Mesothelial cell of epicardium (in vitro differentiated cells): ENCODE results near the gene KEL. TPM values are rescaled to one million over a fixed set of nuclear protein-coding genes. Genes with fewer than 3 reads are reported as not detected.
A peak's percentile ranks its signal among the peaks of the same experiment; 100 is the strongest.

Experiments
- DNase-seq, 2 experiments: peaks; one replicate each; pipeline ENCODE4 v3.0.0; 2021; ENCODE audit warnings: low spot score in 2 of 2; ENCODE audit not compliant: unreplicated experiment in 2 of 2
- H3K27ac Mint-ChIP-seq: 2 replicates; pipeline ENCODE4 v1.8.0; 2021; ENCODE audit warnings: mixed read lengths
- H3K27me3 Mint-ChIP-seq: 2 replicates; pipeline ENCODE4 v1.8.0; 2021; ENCODE audit warnings: low read depth, mixed read lengths
- H3K36me3 Mint-ChIP-seq: 2 replicates; pipeline ENCODE4 v1.8.0; 2021; ENCODE audit warnings: mixed read lengths
- H3K4me1 Mint-ChIP-seq: 2 replicates; pipeline ENCODE4 v1.8.0; 2021; ENCODE audit warnings: mixed read lengths
- H3K4me3 Mint-ChIP-seq: 2 replicates; pipeline ENCODE4 v1.8.0; 2021; ENCODE audit warnings: mild to moderate bottlenecking, moderate library complexity, mixed read lengths
- H3K9me3 Mint-ChIP-seq: 2 replicates; pipeline ENCODE4 v1.8.0; 2021; ENCODE audit warnings: mixed read lengths
- CTCF ChIP-seq: fragments of 200-600 bp; sonication (generic); IDR thresholded peaks from one replicate; pipeline ENCODE4 v1.5.0; 2021; ENCODE audit warnings: antibody characterized with exemption; ENCODE audit not compliant: unreplicated experiment
- total RNA-seq: library from RNA; stranded (reverse); gene quantifications from 3 replicates; pipeline ENCODE4 v1.2.1, GENCODE V29; 2021

KEL gene
- total RNA-seq, 1 donor from 2014 or later, result 2.3 TPM

DNA sequence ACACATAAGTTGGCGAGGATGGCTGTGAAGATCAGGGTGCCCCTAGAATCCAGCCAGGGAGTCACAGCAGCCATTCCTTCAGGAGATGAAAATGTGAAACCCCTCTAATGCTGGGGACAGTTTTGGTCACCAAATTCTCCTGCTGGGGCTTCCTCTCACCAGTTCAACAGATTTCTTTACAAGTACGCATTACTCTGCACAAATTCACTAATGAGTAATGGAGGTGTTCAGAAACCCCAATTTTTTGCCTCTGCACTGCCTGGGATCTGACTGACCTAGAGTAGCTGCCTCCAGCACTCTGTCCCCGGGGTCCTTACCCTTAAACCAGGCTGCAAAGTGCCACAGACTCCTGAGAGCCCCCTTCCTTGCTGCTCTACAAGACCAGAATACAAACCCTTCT lies 44.7 kb downstream of the KEL start:
- no peaks in the 10 kb centered on the region for H3K36me3 Mint-ChIP-seq
- H3K4me1 Mint-ChIP-seq, result peaks cover 20% of the 10 kb centered on the region
- H3K9me3 Mint-ChIP-seq, result no peaks in the 10 kb centered on the region
- no peak for TF ChIP-seq CTCF
- no peak for DNase-seq
- H3K27ac Mint-ChIP-seq, result no peak overlapping the region
- H3K4me3 Mint-ChIP-seq, result no peak overlapping the region
- H3K27me3 Mint-ChIP-seq, result no peaks in the 10 kb centered on the region

GRCh38 chr7:142916508-142916907 lies 45.7 kb downstream of the KEL start:
- Mint-ChIP-seq H3K4me1 (peaks cover 22% of the 10 kb centered on the region), H3K27me3 (no peaks in the 10 kb centered on the region), H3K4me3 (no peak overlapping the region), H3K9me3 (peaks cover under 1% of the 10 kb centered on the region), H3K27ac (no peak overlapping the region), H3K36me3 (no peaks in the 10 kb centered on the region)
- no peak for TF ChIP-seq CTCF
- DNase-seq, result no peak

DNA sequence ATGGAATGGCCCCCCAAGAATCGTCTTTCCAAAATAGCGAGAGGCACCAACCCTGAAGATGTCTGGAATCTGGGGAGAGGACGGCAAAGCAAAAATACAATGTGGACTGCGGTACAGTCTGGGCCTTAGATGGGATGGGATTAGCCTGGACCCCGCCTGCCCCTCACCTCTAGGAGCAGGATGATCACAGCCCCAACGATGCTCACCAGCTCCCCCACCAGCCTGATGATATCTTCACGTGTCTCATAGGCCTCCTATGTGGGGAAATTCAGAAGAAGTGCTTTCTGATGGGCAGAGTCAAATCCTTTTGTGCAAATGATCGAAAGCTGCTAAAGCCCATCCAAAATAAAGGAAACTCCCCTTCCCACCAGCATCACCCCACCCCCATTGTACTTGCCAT lies 46.8 kb downstream of the KEL start:
- Mint-ChIP-seq H3K9me3 (peaks cover 4% of the 10 kb centered on the region), H3K4me3 (no peak overlapping the region), H3K27me3 (no peaks in the 10 kb centered on the region), H3K4me1 (peaks cover 27% of the 10 kb centered on the region), H3K27ac (no peak overlapping the region), H3K36me3 (no peaks in the 10 kb centered on the region)
- DNase-seq, result no peak
- TF ChIP-seq CTCF, result no peak

- no peak for TF ChIP-seq CTCF
- no peak for DNase-seq
- H3K9me3 Mint-ChIP-seq, result peaks cover 4% of the 10 kb centered on the region
- H3K36me3 Mint-ChIP-seq, result no peaks in the 10 kb centered on the region
- no peaks in the 10 kb centered on the region for H3K27me3 Mint-ChIP-seq
- H3K27ac Mint-ChIP-seq, result peak overlapping the region; percentile 43
- peaks cover 32% of the 10 kb centered on the region for H3K4me1 Mint-ChIP-seq
- H3K4me3 Mint-ChIP-seq, result no peak overlapping the region
Observed at GRCh38 chr7:142914121-142914520, 48.0 kb downstream of the KEL start.

DNA sequence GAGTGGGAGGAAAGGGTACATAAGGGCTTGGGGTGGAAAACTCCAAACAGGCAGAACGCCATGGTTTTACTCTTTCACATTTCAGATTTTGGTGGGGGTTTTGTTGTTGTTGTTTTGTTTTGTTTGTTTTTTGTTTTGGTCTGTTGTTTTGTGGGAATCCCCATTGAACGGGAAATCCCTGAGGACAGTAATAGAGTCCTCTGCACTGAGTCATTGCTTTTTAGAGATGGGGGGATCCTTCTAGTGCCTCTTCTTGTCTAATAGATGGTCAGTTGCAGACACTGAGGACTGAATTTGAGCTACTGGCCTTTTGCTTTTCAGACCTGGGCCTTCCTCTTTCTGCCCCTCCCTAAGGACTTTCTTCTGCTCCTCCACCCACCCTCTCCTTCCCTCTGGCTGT lies 48.6 kb downstream of the KEL start:
- no peak for TF ChIP-seq CTCF
- Mint-ChIP-seq H3K36me3 (no peaks in the 10 kb centered on the region), H3K9me3 (peaks cover 4% of the 10 kb centered on the region), H3K27ac (peak overlapping the region; percentile 43), H3K4me1 (peaks cover 32% of the 10 kb centered on the region), H3K27me3 (no peaks in the 10 kb centered on the region), H3K4me3 (peak overlapping the region; percentile 11)
- DNase-seq, result no peak

DNA sequence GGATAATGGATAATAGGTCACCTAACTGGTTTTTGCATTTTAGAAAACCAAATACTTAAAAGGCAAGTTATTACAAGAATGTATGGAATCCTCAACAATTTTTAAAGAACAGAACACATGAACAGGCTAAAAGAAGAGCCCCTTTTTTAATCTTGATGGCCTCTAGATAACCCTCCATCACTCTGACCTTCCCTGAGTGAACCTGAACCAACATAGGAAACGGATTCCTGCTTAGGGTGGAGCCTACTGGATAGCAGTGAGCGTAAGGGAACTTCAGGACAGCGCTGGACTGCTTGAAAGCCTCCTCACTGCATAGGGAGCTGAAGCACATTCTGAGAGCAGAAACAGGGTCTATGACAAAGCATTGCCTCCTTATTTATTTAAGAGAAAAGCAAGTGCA lies 49.1 kb downstream of the KEL start:
- Mint-ChIP-seq H3K4me1 (peaks cover 32% of the 10 kb centered on the region), H3K27ac (peak overlapping the region; percentile 43), H3K27me3 (no peaks in the 10 kb centered on the region), H3K4me3 (no peak overlapping the region), H3K9me3 (peaks cover 4% of the 10 kb centered on the region), H3K36me3 (no peaks in the 10 kb centered on the region)
- TF ChIP-seq CTCF, result no peak
- DNase-seq, result no peak
